Memory B cell (primary cell): ENCODE data around the gene SSR2.

Experiments
- ATAC-seq: fragments of 150-1000 bp; cut with Tn5 transposase; 2 replicates; pipeline ENCODE4 v1.10.0; 2021; ENCODE audit warnings: low read depth, mild to moderate bottlenecking, moderate library complexity
- DNase-seq, 2 donors: peaks; one replicate each; pipeline ENCODE4 v3.0.0; 2022; ENCODE audit warnings: low spot score in 2 of 2
- H3K27ac Mint-ChIP-seq: one replicate; pipeline ENCODE4 v1.8.0; 2022; ENCODE audit warnings: mild to moderate bottlenecking, moderate library complexity, mixed read lengths
- H3K27me3 Mint-ChIP-seq: one replicate; pipeline ENCODE4 v1.8.0; 2022; ENCODE audit warnings: mixed read lengths
- H3K36me3 Mint-ChIP-seq: one replicate; pipeline ENCODE4 v1.8.0; 2022; ENCODE audit warnings: mild to moderate bottlenecking, mixed read lengths
- H3K4me1 Mint-ChIP-seq: one replicate; pipeline ENCODE4 v1.8.0; 2022; ENCODE audit warnings: mixed read lengths
- H3K4me3 Mint-ChIP-seq: one replicate; pipeline ENCODE4 v1.8.0; 2022; ENCODE audit warnings: mild to moderate bottlenecking, moderate library complexity, mixed read lengths
- H3K9me3 Mint-ChIP-seq: one replicate; pipeline ENCODE4 v1.8.0; 2022; ENCODE audit warnings: mixed read lengths

SSR2 gene

DNA sequence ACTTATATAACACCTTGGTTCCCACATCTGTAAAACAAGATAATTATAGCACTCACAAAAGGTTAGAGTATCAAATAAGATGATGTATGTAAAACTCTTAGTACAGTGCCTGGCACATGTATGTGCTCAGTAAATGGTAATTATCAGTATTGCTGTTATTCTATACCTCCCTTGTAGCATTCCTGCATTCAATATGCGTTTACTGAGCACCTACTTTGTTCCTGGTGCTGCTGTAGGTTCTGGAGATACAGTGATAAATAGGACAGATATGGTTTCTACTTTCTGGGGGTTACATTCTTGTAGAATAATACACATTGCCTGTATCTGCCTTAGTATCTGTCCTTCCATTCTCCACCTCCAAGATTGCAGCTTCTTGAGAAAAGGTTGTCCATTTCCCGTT, 1.2 kb upstream of the SSR2 start:
- no peak for DNase-seq
- H3K27ac Mint-ChIP-seq: no peak overlapping the region
- H3K27me3 Mint-ChIP-seq: peaks cover 4% of the 10 kb centered on the region
- peaks cover 22% of the 10 kb centered on the region for H3K4me1 Mint-ChIP-seq
- H3K9me3 Mint-ChIP-seq: no peaks in the 10 kb centered on the region
- peaks cover 9% of the 10 kb centered on the region for H3K36me3 Mint-ChIP-seq
- no peak overlapping the region for H3K4me3 Mint-ChIP-seq
- ATAC-seq: no peak

DNA sequence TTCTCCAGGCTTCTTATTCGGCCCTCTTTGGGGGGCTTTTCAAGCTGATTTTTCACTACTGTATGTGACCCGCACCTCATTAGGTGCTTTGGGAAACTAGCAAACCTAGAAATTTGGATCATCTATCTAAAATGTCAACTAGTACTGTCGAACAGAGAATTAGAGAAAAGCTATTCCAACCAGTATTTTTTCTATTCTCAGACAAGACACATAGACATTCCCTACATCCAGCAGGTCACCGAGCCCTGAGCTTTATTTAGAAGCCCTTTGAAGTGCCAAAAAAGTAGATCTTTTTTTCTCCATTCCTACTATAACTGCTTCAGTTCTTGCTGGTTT, 310 bp upstream of the SSR2 start:
- Mint-ChIP-seq H3K4me3 (peak overlapping the region; percentile 98), H3K9me3 (no peaks in the 10 kb centered on the region), H3K27ac (peak overlapping the region; percentile 89), H3K27me3 (peaks cover 4% of the 10 kb centered on the region), H3K4me1 (peaks cover 21% of the 10 kb centered on the region), H3K36me3 (peaks cover 12% of the 10 kb centered on the region)
- no peak for DNase-seq
- no peak for ATAC-seq

DNA sequence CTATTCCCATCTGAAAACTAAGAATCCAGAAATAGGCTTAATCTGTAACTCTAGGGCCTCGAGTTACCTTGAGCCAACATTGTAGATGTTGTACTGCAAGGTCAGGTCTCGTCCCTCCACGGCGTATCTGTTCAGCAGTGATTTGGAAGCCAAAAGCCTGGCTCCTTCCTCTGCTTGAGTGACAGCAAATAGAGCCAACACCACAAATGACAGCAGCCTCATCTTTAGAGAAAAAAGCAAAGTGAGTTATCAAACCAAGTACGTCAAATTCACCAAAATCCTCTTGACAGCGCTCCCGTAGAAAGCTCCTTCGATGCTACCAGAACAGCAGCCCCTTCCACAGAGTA, 832 bp downstream of the SSR2 start:
- Mint-ChIP-seq H3K4me3 (peak overlapping the region; percentile 98), H3K27ac (peak overlapping the region; percentile 89), H3K36me3 (peaks cover 12% of the 10 kb centered on the region), H3K4me1 (peaks cover 16% of the 10 kb centered on the region), H3K27me3 (no peaks in the 10 kb centered on the region), H3K9me3 (no peaks in the 10 kb centered on the region)
- ATAC-seq (no peak), DNase-seq (no peak)

DNA sequence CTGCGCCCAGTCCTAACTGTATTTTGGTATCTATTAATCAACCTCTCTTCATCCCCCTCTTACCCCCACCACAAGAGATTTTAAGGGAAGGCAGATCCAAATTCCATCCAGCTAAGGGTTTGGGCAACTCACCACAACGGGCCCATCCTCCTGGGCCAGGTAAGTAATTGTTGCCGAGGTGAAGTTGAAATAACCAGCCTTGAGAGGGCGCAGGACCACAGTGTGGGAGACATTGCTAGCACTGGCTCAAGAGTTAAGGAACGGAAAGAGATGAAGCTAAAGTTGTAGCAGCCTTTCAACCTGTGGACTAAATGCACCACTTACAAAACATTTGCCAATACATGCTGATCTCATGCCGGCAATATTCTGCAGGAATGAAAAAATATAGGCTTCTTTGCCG, 5.9 kb downstream of the SSR2 start:
- H3K36me3 Mint-ChIP-seq: peaks cover 32% of the 10 kb centered on the region
- no peaks in the 10 kb centered on the region for H3K9me3 Mint-ChIP-seq
- peaks cover 22% of the 10 kb centered on the region for H3K4me1 Mint-ChIP-seq
- DNase-seq (no peak), ATAC-seq (no peak)
- no peaks in the 10 kb centered on the region for H3K27me3 Mint-ChIP-seq
- no peak overlapping the region for H3K4me3 Mint-ChIP-seq
- H3K27ac Mint-ChIP-seq: no peak overlapping the region

DNA sequence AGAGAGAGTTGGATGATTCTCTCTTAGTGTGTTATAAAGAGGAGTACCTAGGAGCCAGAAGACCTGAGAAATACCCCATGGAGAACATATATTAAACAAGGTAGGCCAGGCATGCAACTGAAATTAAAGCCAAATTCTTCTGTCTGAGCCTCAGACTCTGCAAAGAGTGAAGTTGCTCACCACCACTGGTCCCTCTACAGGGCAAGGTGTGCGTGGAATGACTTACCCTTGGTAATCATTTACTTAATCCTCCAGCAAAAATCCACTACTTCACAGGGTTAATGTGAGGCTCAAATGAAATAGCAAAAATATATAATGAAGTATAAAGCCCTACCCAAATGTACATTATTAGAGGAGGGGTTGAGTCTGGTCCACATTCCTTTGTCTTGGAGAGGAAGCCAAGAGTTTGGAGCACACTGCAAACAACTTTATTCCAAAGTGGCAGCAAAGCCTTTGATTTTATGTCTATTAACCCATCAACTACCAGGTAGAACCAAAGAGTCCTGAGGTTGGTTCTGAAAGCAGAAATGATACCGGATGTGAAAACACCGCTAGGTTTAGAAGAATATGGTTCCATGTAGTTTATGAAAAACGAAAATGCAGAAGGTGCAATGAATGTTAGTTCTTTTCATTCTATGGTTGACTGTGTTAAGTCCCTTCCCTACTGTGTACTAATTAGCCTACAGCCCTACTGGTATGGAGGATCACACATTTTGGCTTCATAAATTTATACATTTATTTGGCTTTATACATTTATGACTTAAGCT, 8.5 kb downstream of the SSR2 start:
- peak in 1 of 2 donors; percentile 18 for DNase-seq
- peaks cover 38% of the 10 kb centered on the region for H3K36me3 Mint-ChIP-seq
- H3K27ac Mint-ChIP-seq: peak overlapping the region; percentile 87
- H3K9me3 Mint-ChIP-seq: no peaks in the 10 kb centered on the region
- no peaks in the 10 kb centered on the region for H3K27me3 Mint-ChIP-seq
- ATAC-seq: peak; percentile 95
- peak overlapping the region; percentile 8 for H3K4me3 Mint-ChIP-seq
- peaks cover 13% of the 10 kb centered on the region for H3K4me1 Mint-ChIP-seq

DNA sequence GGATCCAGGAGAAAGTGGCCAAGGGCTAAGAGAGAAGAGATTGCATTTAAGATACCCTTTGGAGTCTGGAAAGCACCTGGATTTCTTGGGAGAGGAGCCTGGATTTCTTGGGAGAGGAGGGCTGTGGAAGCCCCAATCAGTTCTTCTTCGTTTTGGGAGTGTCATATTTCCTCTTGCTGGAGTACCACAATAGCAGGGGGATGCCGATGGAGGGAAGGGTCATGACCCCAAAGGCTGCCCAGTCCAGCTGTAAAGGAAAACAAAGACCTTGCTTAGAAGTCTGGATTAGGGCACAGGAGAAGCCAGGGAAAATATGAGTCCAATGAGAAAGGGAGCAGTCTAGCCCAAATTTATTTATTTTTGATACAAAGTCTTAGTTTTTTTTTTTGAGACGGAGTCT, 11.3 kb downstream of the SSR2 start:
- ATAC-seq: no peak
- peaks cover 13% of the 10 kb centered on the region for H3K4me1 Mint-ChIP-seq
- no peak for DNase-seq
- H3K36me3 Mint-ChIP-seq: peaks cover 31% of the 10 kb centered on the region
- H3K27me3 Mint-ChIP-seq: no peaks in the 10 kb centered on the region
- H3K27ac Mint-ChIP-seq: no peak overlapping the region
- H3K4me3 Mint-ChIP-seq: no peak overlapping the region
- H3K9me3 Mint-ChIP-seq: no peaks in the 10 kb centered on the region

DNA sequence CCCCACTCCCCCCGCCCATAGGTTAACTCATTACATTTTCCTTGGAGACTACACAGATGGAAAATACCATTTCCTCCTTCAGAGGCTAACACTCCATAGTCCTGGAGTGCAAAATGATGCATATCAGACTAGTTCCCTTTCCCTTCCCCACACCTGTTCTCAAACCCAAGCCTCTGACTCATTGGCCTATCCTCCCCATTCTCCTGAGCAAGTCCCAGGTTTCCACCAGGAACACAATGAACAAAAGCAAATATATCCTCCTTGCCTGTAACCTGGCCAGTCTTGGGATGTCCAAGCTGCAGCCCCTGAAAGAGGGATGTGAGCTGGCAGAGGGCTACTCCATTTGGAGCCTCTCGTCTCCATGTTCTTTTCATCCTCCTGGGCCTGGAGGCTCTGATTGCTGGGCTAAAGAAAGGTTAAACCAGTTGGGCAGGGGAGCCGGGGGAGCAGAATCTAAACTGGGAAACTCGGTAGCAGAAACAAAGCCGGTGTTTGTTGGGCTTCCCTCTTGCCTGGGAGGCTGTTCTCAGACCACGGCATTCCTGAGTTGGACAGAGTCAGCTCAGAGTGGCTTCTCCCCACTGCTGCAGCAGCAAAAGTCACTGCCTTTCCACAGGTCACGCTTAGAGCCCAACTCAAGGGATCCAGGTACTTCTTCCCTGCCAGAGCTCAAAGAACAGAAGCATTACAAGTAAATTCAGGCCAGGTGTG, 13.9 kb downstream of the SSR2 start:
- DNase-seq: no peak
- H3K4me1 Mint-ChIP-seq: peaks cover 7% of the 10 kb centered on the region
- H3K36me3 Mint-ChIP-seq: peaks cover 25% of the 10 kb centered on the region
- no peaks in the 10 kb centered on the region for H3K27me3 Mint-ChIP-seq
- H3K4me3 Mint-ChIP-seq: no peak overlapping the region
- no peak overlapping the region for H3K27ac Mint-ChIP-seq
- H3K9me3 Mint-ChIP-seq: no peaks in the 10 kb centered on the region
- ATAC-seq: no peak

DNA sequence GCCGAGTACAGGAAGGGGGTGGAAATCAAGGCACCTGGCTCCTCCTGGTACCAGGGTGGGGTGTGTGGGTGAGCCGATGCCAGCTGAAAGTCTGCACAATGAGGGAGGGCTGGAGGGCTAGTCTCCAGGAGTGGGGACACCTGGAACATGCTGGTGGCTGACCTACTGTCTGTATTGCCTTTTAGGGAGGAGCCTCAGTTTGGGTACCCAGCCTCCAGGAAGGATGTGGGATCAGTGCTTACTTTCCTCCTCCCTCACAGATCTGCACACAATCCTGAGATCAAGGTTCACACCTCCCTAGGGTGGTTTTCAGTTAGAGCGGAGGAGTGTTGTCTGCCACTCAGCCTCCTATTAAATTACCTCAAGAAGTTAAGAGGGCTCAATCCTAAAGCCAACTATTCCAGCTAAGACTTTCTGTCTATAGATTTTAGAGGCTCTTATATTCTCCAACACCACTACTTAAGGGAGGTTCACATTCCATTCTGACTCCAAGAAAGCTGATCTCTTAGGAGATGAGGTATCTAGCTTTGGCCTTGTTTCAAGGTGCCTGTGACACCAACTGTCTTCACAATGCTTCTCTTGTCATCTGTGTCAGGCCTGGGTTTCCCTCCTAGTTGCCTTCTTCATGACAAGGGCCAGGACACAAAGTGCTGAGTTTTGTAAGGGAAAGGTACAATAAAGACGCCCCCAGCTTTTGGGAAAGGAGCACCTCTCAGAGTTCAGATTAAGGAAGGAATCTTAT, 15.7 kb downstream of the SSR2 start:
- Mint-ChIP-seq H3K4me1 (no peaks in the 10 kb centered on the region), H3K27me3 (no peaks in the 10 kb centered on the region), H3K9me3 (no peaks in the 10 kb centered on the region), H3K36me3 (peaks cover 12% of the 10 kb centered on the region), H3K27ac (peak overlapping the region; percentile 63), H3K4me3 (no peak overlapping the region)
- DNase-seq (no peak), ATAC-seq (no peak)

DNA sequence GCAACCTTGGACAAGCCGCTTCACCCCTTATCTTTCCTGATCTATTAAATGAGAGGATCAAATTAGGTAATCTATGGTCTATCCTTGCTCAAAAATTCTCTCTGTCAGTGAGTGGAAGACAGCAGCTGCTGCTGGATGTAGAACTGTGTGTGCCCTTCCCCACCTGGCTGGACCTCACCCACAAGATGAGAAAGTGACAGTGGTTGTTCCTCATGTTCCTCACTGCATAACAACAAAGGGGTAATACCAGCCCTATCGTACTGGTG, 16.9 kb downstream of the SSR2 start:
- H3K27me3 Mint-ChIP-seq: no peaks in the 10 kb centered on the region
- DNase-seq (no peak), ATAC-seq (no peak)
- H3K4me1 Mint-ChIP-seq: no peaks in the 10 kb centered on the region
- H3K4me3 Mint-ChIP-seq: no peak overlapping the region
- no peak overlapping the region for H3K27ac Mint-ChIP-seq
- H3K9me3 Mint-ChIP-seq: no peaks in the 10 kb centered on the region
- H3K36me3 Mint-ChIP-seq: peaks cover 6% of the 10 kb centered on the region

DNA sequence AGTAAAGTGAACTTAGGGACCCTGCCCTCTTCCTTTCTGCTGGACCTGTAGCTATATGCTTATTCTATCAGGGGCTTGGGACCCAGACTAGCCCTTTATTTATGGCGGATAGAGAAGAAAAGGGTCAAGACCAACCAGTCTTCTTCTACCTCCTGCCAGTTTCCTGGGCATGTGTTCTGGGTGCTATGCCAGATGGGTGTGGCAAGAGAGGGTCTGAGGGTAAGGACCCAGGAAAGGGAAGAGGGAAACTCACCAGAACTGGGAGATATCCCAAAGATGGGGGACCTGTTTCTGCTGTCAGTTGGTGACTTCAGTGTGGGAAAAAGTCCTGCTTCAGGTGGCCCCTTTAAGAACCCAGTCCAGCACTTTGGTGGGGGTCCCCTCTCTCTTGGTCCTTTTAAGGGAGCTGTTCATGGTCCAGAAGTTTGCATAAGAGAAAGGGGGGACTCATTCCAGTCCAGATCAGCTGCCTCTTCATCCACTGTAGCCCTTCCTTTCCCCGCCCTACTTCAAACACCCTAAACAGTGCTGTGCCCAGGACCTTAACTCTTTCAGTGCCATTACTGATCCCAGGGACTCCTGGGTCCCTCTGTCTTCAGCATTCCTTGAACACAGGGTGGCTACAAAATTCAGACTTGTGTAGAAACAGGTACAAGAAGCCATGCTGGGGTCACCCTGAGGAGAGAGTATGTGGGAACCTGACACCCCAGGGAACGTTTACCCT, 18.4 kb downstream of the SSR2 start:
- DNase-seq (no peak), ATAC-seq (no peak)
- Mint-ChIP-seq H3K9me3 (no peaks in the 10 kb centered on the region), H3K27me3 (no peaks in the 10 kb centered on the region), H3K36me3 (no peaks in the 10 kb centered on the region), H3K27ac (no peak overlapping the region), H3K4me1 (no peaks in the 10 kb centered on the region), H3K4me3 (no peak overlapping the region)

DNA sequence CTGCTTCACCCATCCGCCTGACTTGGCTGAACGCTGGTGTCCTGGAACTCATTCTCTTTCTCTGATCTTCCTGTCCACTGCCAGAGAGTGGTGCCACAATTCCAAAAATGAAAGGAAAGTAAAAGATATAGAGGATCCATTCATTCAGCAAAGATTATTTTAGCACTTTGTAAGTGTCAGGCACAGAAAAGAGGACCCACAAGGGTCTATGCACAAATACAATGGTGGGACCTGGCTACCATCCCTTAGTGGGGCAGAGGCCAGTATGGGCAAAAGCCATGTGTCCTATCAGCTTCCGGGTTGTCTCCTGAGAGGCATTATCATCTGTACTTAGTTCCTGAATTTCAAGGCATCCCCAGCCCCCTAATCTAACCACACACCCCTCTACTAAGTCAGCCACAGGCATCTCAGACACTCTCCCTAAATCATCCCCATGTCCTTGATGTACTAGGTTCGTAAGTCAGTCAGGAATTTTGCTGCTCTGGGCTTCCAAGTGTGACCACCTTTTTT, 19.0 kb downstream of the SSR2 start:
- DNase-seq (no peak), ATAC-seq (no peak)
- Mint-ChIP-seq H3K27me3 (no peaks in the 10 kb centered on the region), H3K27ac (no peak overlapping the region), H3K4me1 (no peaks in the 10 kb centered on the region), H3K4me3 (no peak overlapping the region), H3K9me3 (no peaks in the 10 kb centered on the region), H3K36me3 (no peaks in the 10 kb centered on the region)

DNA sequence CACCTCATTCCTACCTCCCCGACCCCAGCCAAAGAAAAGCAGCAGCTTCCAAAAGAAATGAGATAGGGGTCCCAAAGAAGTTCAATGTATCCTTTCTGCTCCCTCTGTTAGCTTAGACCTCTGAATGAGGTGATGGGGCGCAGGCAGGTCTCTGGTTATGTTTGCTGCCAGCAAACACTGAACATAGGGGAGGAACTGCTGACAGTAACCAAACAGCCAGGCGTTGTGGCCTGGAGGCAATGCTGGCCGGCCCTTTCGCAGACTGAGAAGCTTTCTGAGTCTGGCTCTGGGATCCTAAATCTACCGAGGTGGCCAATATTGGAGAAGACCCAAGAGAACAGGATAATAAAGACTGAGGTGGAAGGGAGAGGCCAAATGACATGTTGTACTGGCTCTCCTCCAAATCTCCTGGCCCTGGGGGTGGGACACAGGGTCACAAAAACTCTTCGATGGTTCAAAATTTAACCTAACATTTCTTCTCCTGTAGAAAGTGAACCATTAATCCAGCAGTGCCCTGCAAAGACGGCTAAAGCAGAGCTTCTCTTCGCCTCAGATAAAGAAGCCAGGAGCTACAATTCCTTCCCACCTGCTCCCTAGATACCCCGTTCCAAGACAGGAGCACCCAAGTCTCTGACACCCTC, 19.6 kb downstream of the SSR2 start:
- Mint-ChIP-seq H3K4me1 (no peaks in the 10 kb centered on the region), H3K4me3 (no peak overlapping the region), H3K27ac (no peak overlapping the region), H3K27me3 (no peaks in the 10 kb centered on the region), H3K36me3 (no peaks in the 10 kb centered on the region), H3K9me3 (no peaks in the 10 kb centered on the region)
- ATAC-seq: no peak
- no peak for DNase-seq

DNA sequence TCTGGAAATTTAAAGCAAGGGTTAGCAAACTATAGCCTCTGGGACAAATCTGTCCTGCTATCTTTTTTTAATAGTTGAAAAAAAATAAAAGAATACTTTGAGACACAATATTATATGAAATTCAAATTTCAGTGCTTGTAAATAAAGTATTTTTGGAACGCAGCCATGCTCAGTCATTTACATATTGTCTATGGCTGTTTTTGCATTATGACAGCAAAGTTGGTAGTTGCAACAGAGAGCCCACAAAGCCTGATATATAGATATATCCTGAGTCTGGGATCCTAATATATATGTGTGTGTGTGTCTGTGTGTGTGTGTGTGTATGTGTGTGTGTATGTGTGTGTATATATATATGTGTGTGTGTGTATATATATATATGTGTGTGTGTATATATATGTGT, 20.8 kb downstream of the SSR2 start:
- H3K36me3 Mint-ChIP-seq: no peaks in the 10 kb centered on the region
- no peaks in the 10 kb centered on the region for H3K27me3 Mint-ChIP-seq
- no peaks in the 10 kb centered on the region for H3K9me3 Mint-ChIP-seq

DNA sequence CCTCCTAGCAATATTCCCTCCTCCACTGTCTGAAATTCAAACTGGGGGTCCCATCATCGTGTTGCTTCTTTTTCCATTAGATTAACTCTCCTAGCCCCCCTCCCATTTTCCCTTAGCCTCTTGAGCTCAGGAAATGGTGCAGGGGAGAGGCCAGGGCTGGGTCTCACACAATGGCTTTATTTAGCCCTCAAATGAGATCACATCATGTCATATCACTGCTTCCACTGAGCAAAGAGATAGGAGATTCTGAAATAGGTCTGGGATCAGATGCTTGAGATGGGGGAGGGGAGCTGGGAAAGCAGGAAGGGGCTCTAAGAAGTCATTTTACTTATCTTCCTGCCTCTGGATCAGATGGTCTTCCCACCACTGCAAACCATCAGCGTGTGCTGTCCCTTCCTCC, 24.6 kb downstream of the SSR2 start:
- no peaks in the 10 kb centered on the region for H3K36me3 Mint-ChIP-seq
- H3K9me3 Mint-ChIP-seq: no peaks in the 10 kb centered on the region
- H3K27ac Mint-ChIP-seq: no peak overlapping the region
- H3K27me3 Mint-ChIP-seq: no peaks in the 10 kb centered on the region
- DNase-seq (no peak), ATAC-seq (no peak)
- H3K4me3 Mint-ChIP-seq: no peak overlapping the region
- no peaks in the 10 kb centered on the region for H3K4me1 Mint-ChIP-seq

More for the DNA sequence above, 20.8 kb downstream of the SSR2 start:
- DNase-seq: no peak
- ATAC-seq: no peak
- no peak overlapping the region for H3K4me3 Mint-ChIP-seq
- no peaks in the 10 kb centered on the region for H3K4me1 Mint-ChIP-seq
- H3K27ac Mint-ChIP-seq: no peak overlapping the region
